ENCODE data around the gene TBC1D14. TPM values are rescaled to one million over a fixed set of nuclear protein-coding genes. Genes with fewer than 3 reads are reported as not detected.

The TBC1D14 gene
- total and polyA plus RNA-seq, 9 of the 15 experiments (the other 6 are each of a cell fraction or from before 2014, with no cell fraction given), result 2.1 to 59.6 (median 44.8) TPM

- TF ChIP-seq CCNT2 (IDR thresholded peaks at IDR 0.05; ENCODE audit: borderline replicate concordance, extremely low read depth, insufficient read length, low read depth, low read length) (no peak), ZNF445 (CRISPR knock-in tag; IDR thresholded peaks at IDR 0.05; ENCODE audit: low read depth) (no peak), ZNF79 (CRISPR knock-in tag; IDR thresholded peaks at IDR 0.05; ENCODE audit: low read depth) (no peak), CC2D1A (IDR thresholded peaks at IDR 0.05) (no peak), TAL1 (IDR thresholded peaks at IDR 0.05) (no peak), PCBP1 (IDR thresholded peaks at IDR 0.05; ENCODE audit: low read depth, low read length, poor library complexity, severe bottlenecking) (no peak), BHLHE40 (IDR thresholded peaks at IDR 0.05; ENCODE audit: low read length) (no peak)
- TF ChIP-seq, protein P1, sequence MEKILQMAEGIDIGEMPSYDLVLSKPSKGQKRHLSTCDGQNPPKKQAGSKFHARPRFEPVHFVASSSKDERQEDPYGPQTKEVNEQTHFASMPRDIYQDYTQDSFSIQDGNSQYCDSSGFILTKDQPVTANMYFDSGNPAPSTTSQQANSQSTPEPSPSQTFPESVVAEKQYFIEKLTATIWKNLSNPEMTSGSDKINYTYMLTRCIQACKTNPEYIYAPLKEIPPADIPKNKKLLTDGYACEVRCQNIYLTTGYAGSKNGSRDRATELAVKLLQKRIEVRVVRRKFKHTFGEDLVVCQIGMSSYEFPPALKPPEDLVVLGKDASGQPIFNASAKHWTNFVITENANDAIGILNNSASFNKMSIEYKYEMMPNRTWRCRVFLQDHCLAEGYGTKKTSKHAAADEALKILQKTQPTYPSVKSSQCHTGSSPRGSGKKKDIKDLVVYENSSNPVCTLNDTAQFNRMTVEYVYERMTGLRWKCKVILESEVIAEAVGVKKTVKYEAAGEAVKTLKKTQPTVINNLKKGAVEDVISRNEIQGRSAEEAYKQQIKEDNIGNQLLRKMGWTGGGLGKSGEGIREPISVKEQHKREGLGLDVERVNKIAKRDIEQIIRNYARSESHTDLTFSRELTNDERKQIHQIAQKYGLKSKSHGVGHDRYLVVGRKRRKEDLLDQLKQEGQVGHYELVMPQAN (IDR thresholded peaks at IDR 0.05; ENCODE audit: borderline replicate concordance), result no peak
Observed at GRCh38 chr4:6948134-6948460, 38.5 kb downstream of the TBC1D14 start (continued).

- Histone ChIP-seq H4K20me1 (replicated peaks; ENCODE audit: control insufficient read depth, insufficient read depth, low read length) (peaks cover 30% of the 10 kb centered on the region), H3K4me2 (ENCODE audit: insufficient read depth, low read length) (peak overlapping the region; percentile 28), H3K4me3 (no peak overlapping the region), H2AFZ (ENCODE audit: low read depth, low read length) (no peak overlapping the region), H3K79me2 (ENCODE audit: control insufficient read depth, insufficient read depth, low read length) (peaks cover 77% of the 10 kb centered on the region), H3K27me3 (ENCODE audit: control insufficient read depth in 2 of 2, insufficient read depth in 2 of 2, low read length in 2 of 2) (no peaks in the 10 kb centered on the region), H3K9ac (ENCODE audit: insufficient read depth in 1 of 2, low read depth in 2 of 2, low read length in 2 of 2) (peak overlapping the region; percentile 11 to 34; a peak in 2 of 4 replicates), H3K36me3 (ENCODE audit: control insufficient read depth, insufficient read depth, low read length) (peaks cover 16% of the 10 kb centered on the region; the same call in 1 of the 3 replicates), H3K9me3 (replicated peaks; ENCODE audit: control insufficient read depth, insufficient read depth, low read depth, low read length) (no peaks in the 10 kb centered on the region), H3K9me1 (ENCODE audit: control insufficient read depth, insufficient read depth, low read length) (peaks cover 3% of the 10 kb centered on the region), H3K4me1 (replicated peaks in 1 of 2; ENCODE audit: control insufficient read depth in 2 of 2, insufficient read depth in 2 of 2, low read length in 2 of 2) (peaks cover 18 to 36% of the 10 kb centered on the region in 2 experiments), H3K27ac (ENCODE audit: extremely low read depth, low read depth, low read length) (peak overlapping the region; percentile 16; the same call in 1 of the 3 replicates)
- ChIA-PET CTCF (ENCODE audit: low intra/inter-chr PET ratio) (no interaction called here), POLR2A (interaction anchor here (0.8 to 1.5 kb wide), 2 partner anchors 10 kb away, joined by 3 read pairs; no protein-coding TSS in a partner anchor)
- FAIRE-seq, result peak; percentile 76
- DNase-seq (ENCODE audit: extremely low read depth in 1 of 4, low spot score in 3 of 4), result peak; percentile 57 to 67 (median 60)
- BruUV-seq (replicated peaks), result no TSS peak
- WGBS (ENCODE audit: insufficient coverage, low coverage, missing lambda C conversion rate), result 51% methylated on average over 13 of the region's 13 CpGs
- in situ Hi-C loops (cut with MboI), result no loop called here
- peak; percentile 79 for ATAC-seq
- intact Hi-C loops (cut with micrococcal nuclease), result no loop called here
- TF ChIP-seq FOXK2 (conservative IDR thresholded peaks at IDR 0.05 in 1 of 2, IDR thresholded peaks at IDR 0.05 in 1 of 2; ENCODE audit: low read depth in 2 of 2), result 0 out of 4 replicates have a peak, but pooled peaks of 1 of the 2 experiments have one; percentile 51
- peak in 1 of 2 experiments; percentile 47 for TF ChIP-seq E2F6 (IDR thresholded peaks at IDR 0.05; ENCODE audit: borderline replicate concordance in 1 of 2, extremely low read depth in 1 of 2, insufficient read depth in 1 of 2, insufficient read length in 1 of 2, low read depth in 1 of 2, low read length in 1 of 2, poor library complexity in 1 of 2, severe bottlenecking in 1 of 2)
- 0 out of 2 replicates have a peak, but pooled peaks have one; percentile 37 for TF ChIP-seq ZBTB5 (IDR thresholded peaks at IDR 0.05)
- TF ChIP-seq ZNF655 (CRISPR knock-in tag; IDR thresholded peaks at IDR 0.05), result no peak
- no peak for TF ChIP-seq GABPB2 (CRISPR knock-in tag; conservative IDR thresholded peaks at IDR 0.05)
- TF ChIP-seq L3MBTL2 (IDR thresholded peaks at IDR 0.05), result 0 out of 2 replicates have a peak, but pooled peaks have one; percentile 19
Observed at GRCh38 chr4:6951880-6952381, 42.3 kb downstream of the TBC1D14 start.

All from K562 (cell line).